Activated T-helper 2 cell treated with anti-CD3 and anti-CD28 coated beads, Interferon-gamma antibody, Interleukin-2, Interleukin-4, amounts not matched to agents 10 μg/mL and 5 μg/mL and 100 μg/mL, durations not matched to agents 14 hours and 24 hours and 36 hours (primary cell): ENCODE measurements around the gene ADGRG3. TPM values are rescaled to one million over a fixed set of nuclear protein-coding genes. Genes with fewer than 3 reads are reported as not detected.

Experiments
- DNase-seq: peaks from one replicate; pipeline ENCODE4 v3.0.0; 2021; ENCODE audit warnings: low spot score
- H3K27ac Mint-ChIP-seq: one replicate; pipeline ENCODE4 v1.8.0; 2021; ENCODE audit warnings: mixed read lengths
- H3K27me3 Mint-ChIP-seq: one replicate; pipeline ENCODE4 v1.8.0; 2021; ENCODE audit warnings: low read depth, mixed read lengths
- H3K36me3 Mint-ChIP-seq: one replicate; pipeline ENCODE4 v1.8.0; 2021; ENCODE audit warnings: low read depth, mixed read lengths
- H3K4me1 Mint-ChIP-seq: one replicate; pipeline ENCODE4 v1.8.0; 2021; ENCODE audit warnings: low read depth, mixed read lengths
- H3K4me3 Mint-ChIP-seq: one replicate; pipeline ENCODE4 v1.8.0; 2021; ENCODE audit warnings: low read depth, mild to moderate bottlenecking, moderate library complexity, mixed read lengths
- H3K9me3 Mint-ChIP-seq: one replicate; pipeline ENCODE4 v1.8.0; 2021; ENCODE audit warnings: mixed read lengths
- intact Hi-C: fragments of 100-400 bp; cut with micrococcal nuclease; formaldehyde crosslinking; loops from one replicate; pipeline ENCODE4 v1.15.1; 2023
- total RNA-seq: library from RNA; stranded (reverse); gene quantifications from 2 replicates; pipeline ENCODE4 v1.2.3, GENCODE V29; 2022

ADGRG3 gene
- total RNA-seq, 1 donor from 2014 or later: not detected

DNA sequence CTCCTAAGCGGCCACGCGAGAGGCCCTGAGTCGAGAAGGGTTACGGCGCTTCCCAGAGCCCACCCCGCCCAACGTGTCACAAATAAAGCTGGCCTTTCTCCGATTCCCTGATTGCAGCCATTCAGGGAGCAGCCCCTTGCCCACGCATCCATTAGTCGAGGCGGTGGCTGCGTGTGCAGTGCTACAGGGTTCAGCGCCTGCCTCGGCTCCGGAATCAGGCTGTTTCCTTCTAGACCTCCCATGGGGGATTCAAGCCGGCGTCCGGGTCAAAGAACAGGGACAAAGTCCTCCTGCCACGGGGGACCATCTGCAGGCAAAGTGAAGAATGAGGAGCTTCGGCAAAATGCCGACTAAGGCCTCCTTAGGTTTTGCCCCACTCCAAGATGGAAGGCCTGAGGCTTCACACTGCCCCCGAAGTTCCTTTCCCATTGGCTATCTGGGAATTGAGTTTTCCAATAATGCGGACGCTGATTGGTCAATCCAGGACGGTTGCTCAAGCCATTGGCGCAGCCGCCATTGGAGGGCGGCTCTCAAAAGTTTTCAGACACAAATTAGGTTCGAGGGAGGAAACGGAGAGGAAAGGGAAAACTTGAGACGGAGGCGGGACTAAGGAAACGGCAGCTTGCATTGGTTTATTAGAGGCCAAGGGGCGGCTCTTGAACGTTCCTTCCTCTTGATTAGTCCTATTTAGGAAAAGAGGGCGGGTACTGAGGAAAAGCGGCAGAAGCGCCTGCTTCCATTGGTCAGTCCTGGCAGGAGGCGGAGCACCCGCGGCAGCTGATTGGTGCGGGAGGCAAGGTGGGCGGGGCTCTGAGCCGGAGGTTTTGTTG lies 67.0 kb downstream of the ADGRG3 start:
- intact Hi-C loops: loop anchor here (1.0 to 5.0 kb wide), 5 partner anchors 77 to 394 kb away; partner anchors contain the start of genes CFAP20 and USB1
- Mint-ChIP-seq H3K4me1 (peaks cover 15% of the 10 kb centered on the region), H3K4me3 (peak overlapping the region; percentile 97), H3K27me3 (no peaks in the 10 kb centered on the region), H3K36me3 (peaks cover 14% of the 10 kb centered on the region), H3K9me3 (peaks cover 10% of the 10 kb centered on the region), H3K27ac (peak overlapping the region; percentile 96)
- peak; percentile 98 for DNase-seq

GRCh38 chr16:57735755-57736418 lies 67.8 kb downstream of the ADGRG3 start, which contains the start of gene KATNB1:
TSS of gene KATNB1 (plus strand) at chr16:57735770. CDS start at chr16:57737244, 1,474 bp downstream.
- no peaks in the 10 kb centered on the region for H3K27me3 Mint-ChIP-seq
- peak within 1 kb of the TSS; percentile 97 for H3K4me3 Mint-ChIP-seq
- H3K27ac Mint-ChIP-seq: peak within 1 kb of the TSS; percentile 96
- H3K36me3 Mint-ChIP-seq: peaks cover 14% of the 10 kb centered on the region
- intact Hi-C loops: loop anchor here (1.0 to 5.0 kb wide), 6 partner anchors 76 to 393 kb away; partner anchors contain the start of genes CFAP20 and USB1
- peaks cover 10% of the 10 kb centered on the region for H3K9me3 Mint-ChIP-seq
- DNase-seq: no peak
- peaks cover 15% of the 10 kb centered on the region for H3K4me1 Mint-ChIP-seq

- intact Hi-C loops: loop anchor here (1.0 to 5.0 kb wide), 2 partner anchors 76 to 158 kb away; no protein-coding TSS in a partner anchor
- Mint-ChIP-seq H3K9me3 (peaks cover 10% of the 10 kb centered on the region), H3K27ac (peak overlapping the region; percentile 96), H3K36me3 (peaks cover 14% of the 10 kb centered on the region), H3K4me1 (peaks cover 15% of the 10 kb centered on the region), H3K4me3 (peak overlapping the region; percentile 97), H3K27me3 (no peaks in the 10 kb centered on the region)
- peak; percentile 30 for DNase-seq
Measured at GRCh38 chr16:57736419-57737351, 68.6 kb downstream of the ADGRG3 start.

- intact Hi-C loops: loop anchor here (5.0 kb wide), 1 partner anchor 73 kb away; no protein-coding TSS in a partner anchor
- H3K4me3 Mint-ChIP-seq: no peak overlapping the region
- peak overlapping the region; percentile 38 for H3K27ac Mint-ChIP-seq
- no peaks in the 10 kb centered on the region for H3K9me3 Mint-ChIP-seq
- H3K4me1 Mint-ChIP-seq: peaks cover 15% of the 10 kb centered on the region
- no peak for DNase-seq
- peaks cover 7% of the 10 kb centered on the region for H3K36me3 Mint-ChIP-seq
- H3K27me3 Mint-ChIP-seq: no peaks in the 10 kb centered on the region
Measured at GRCh38 chr16:57738844-57739243, 70.7 kb downstream of the ADGRG3 start.

Other genes starting within 250 kb of the ADGRG3 start
- gene CIAPIN1, start 220.9 kb upstream of the ADGRG3 start, total RNA-seq: 66.8 and 73.1 TPM in 2 replicates
- 47.4 and 48.3 TPM in 2 replicates for gene COQ9, start 220.8 kb upstream of the ADGRG3 start, total RNA-seq
- gene POLR2C, start 205.6 kb upstream of the ADGRG3 start, total RNA-seq: 73.6 and 75.6 TPM in 2 replicates
- gene DOK4, start 181.8 kb upstream of the ADGRG3 start, total RNA-seq: 5.7 and 6.6 TPM in 2 replicates
- gene CCDC102A, start 131.7 kb upstream of the ADGRG3 start, total RNA-seq: 6.3 and 6.8 TPM in 2 replicates
- gene ADGRG5, start 125.7 kb upstream of the ADGRG3 start, total RNA-seq: 2.1 and 2.8 TPM in 2 replicates
- 1.8 and 1.9 TPM in 2 replicates for gene ADGRG1, start 39.7 kb upstream of the ADGRG3 start, total RNA-seq
- gene DRC7, start 26.5 kb downstream of the ADGRG3 start, total RNA-seq: not detected in 2 replicates
- 34.1 and 35.4 TPM in 2 replicates for gene KATNB1, start 67.5 kb downstream of the ADGRG3 start, total RNA-seq
- 0.16 and 0.52 TPM in 2 replicates for gene KIFC3, start 134.2 kb downstream of the ADGRG3 start, total RNA-seq